HEK293 (cell line): ENCODE measurements around the gene IVNS1ABP.

Experiments
- CTCF ChIA-PET: fragments of 350-600 bp; formaldehyde crosslinking; extraction: SDS; loops from one replicate; lab custom pipeline; 2021; ENCODE audit warnings: antibody characterized with exemption; lab: Yijun Ruan, JAX
- POLR2A ChIA-PET: fragments of 300-600 bp; formaldehyde crosslinking; extraction: SDS; loops from one replicate; lab custom pipeline; 2020; ENCODE audit warnings: antibody characterized with exemption, inconsistent platforms; lab: Yijun Ruan, JAX
- H3K27ac ChIP-seq: fragments of 200-500 bp; sonication (Bioruptor generic); 2 replicates; pipeline ENCODE4 v1.5.1; 2014; ENCODE audit warnings: low read depth, low read length, control low read depth, inconsistent platforms; ENCODE audit errors: extremely low read depth
- H3K36me3 ChIP-seq, 2 experiments: fragments of 200-500 bp in 1 of 2; sonication (Bioruptor generic) in 1 of 2; 1 replicate in 1 of 2; 2 replicates in 1 of 2; pipeline ENCODE4 v1.5.1; 2014 to 2017; ENCODE audit warnings: inconsistent platforms in 2 of 2, low read length in 2 of 2; ENCODE audit not compliant: control insufficient read depth in 2 of 2, insufficient read depth in 1 of 2
- H3K4me1 ChIP-seq: fragments of 200-500 bp; sonication (Bioruptor generic); 2 replicates; pipeline ENCODE4 v1.5.1; 2014; ENCODE audit warnings: mild to moderate bottlenecking, low read length, inconsistent platforms; ENCODE audit not compliant: control insufficient read depth, insufficient read depth
- H3K4me3 ChIP-seq: 2 replicates; pipeline ENCODE4 v1.5.1; 2011; ENCODE audit warnings: low read depth, mild to moderate bottlenecking, control low read depth, low read length, moderate library complexity
- H3K9me3 ChIP-seq: fragments of 200-500 bp; sonication (Bioruptor generic); 2 replicates; pipeline ENCODE4 v1.5.1; 2014; ENCODE audit warnings: low read depth, low read length, inconsistent platforms; ENCODE audit not compliant: control insufficient read depth, insufficient read depth
- GLI4 ChIP-seq: fragments of 450-650 bp; formaldehyde crosslinking; IDR thresholded peaks from 2 replicates; pipeline ENCODE4 v1.5.1; 2016; ENCODE audit warnings: missing biosample characterization, missing genetic modification characterization
- PRDM2 ChIP-seq: fragments of 450-650 bp; formaldehyde crosslinking; IDR thresholded peaks from 2 replicates; pipeline ENCODE4 v1.5.1; 2016; ENCODE audit warnings: missing biosample characterization, missing genetic modification characterization, borderline replicate concordance
- SCRT1 ChIP-seq: fragments of 450-650 bp; formaldehyde crosslinking; IDR thresholded peaks from 2 replicates; pipeline ENCODE4 v1.5.1; 2016; ENCODE audit warnings: missing biosample characterization, missing genetic modification characterization, borderline replicate concordance
- SCRT2 ChIP-seq: fragments of 450-650 bp; formaldehyde crosslinking; IDR thresholded peaks from 2 replicates; pipeline ENCODE4 v1.5.1; 2016; ENCODE audit warnings: missing biosample characterization, missing genetic modification characterization
- SP3 ChIP-seq: fragments of 450-650 bp; formaldehyde crosslinking; IDR thresholded peaks from 2 replicates; pipeline ENCODE4 v1.5.1; 2016; ENCODE audit warnings: missing biosample characterization, missing genetic modification characterization
- TRIM28 ChIP-seq: IDR thresholded peaks from 2 replicates; pipeline ENCODE4 v1.6.1; 2011; ENCODE audit warnings: low read length, control low read depth, borderline replicate concordance
- ZNF174 ChIP-seq: fragments of 450-650 bp; formaldehyde crosslinking; IDR thresholded peaks from 2 replicates; pipeline ENCODE4 v1.5.0; 2017; ENCODE audit warnings: missing biosample characterization, mild to moderate bottlenecking, missing genetic modification characterization
- ZNF350 ChIP-seq: fragments of 450-650 bp; formaldehyde crosslinking; IDR thresholded peaks from 2 replicates; pipeline ENCODE4 v1.5.0; 2017; ENCODE audit warnings: missing biosample characterization, mild to moderate bottlenecking, missing genetic modification characterization
- ZNF423 ChIP-seq: fragments of 450-650 bp; formaldehyde crosslinking; IDR thresholded peaks from 2 replicates; pipeline ENCODE4 v1.5.1; 2016; ENCODE audit warnings: missing biosample characterization, missing genetic modification characterization
- ZNF426 ChIP-seq: fragments of 450-650 bp; formaldehyde crosslinking; IDR thresholded peaks from 2 replicates; pipeline ENCODE4 v1.5.1; 2017; ENCODE audit warnings: missing biosample characterization, missing genetic modification characterization, mild to moderate bottlenecking, inconsistent platforms, moderate library complexity
- ZNF449 ChIP-seq: fragments of 450-650 bp; formaldehyde crosslinking; IDR thresholded peaks from 2 replicates; pipeline ENCODE4 v1.5.1; 2017; ENCODE audit warnings: missing biosample characterization, mild to moderate bottlenecking, missing genetic modification characterization, moderate library complexity
- ZNF571 ChIP-seq: fragments of 450-650 bp; formaldehyde crosslinking; IDR thresholded peaks from 2 replicates; pipeline ENCODE4 v1.5.0; 2017; ENCODE audit warnings: missing biosample characterization, missing genetic modification characterization
- ZSCAN16 ChIP-seq: fragments of 450-650 bp; formaldehyde crosslinking; IDR thresholded peaks from 2 replicates; pipeline ENCODE4 v1.5.1; 2016; ENCODE audit warnings: missing biosample characterization, missing genetic modification characterization
- TF ChIP-seq, protein P1 (sequence below): fragments of 450-650 bp; formaldehyde crosslinking; IDR thresholded peaks from 2 replicates; pipeline ENCODE4 v1.5.1; 2016; ENCODE audit warnings: missing biosample characterization, missing genetic modification characterization, borderline replicate concordance

IVNS1ABP gene

GRCh38 chr1:185314411-185314810 is 2.6 kb downstream of the IVNS1ABP start:
- Histone ChIP-seq H3K4me3 (peak overlapping the region; percentile 91; the same call in 1 of the 2 replicates), H3K27ac (no peak overlapping the region), H3K4me1 (peaks cover 13% of the 10 kb centered on the region), H3K36me3 (peaks cover 7 to 13% of the 10 kb centered on the region in 2 experiments; a peak in 2 of 3 replicates), H3K9me3 (no peaks in the 10 kb centered on the region)
- TF ChIP-seq ZNF426 (tag by site-specific recombination) (no peak), PRDM2 (no peak), ZNF350 (tag by site-specific recombination) (no peak), TRIM28 (0 out of 2 replicates have a peak, but pooled peaks have one; percentile 38), ZNF449 (tag by site-specific recombination) (no peak), GLI4 (no peak), ZNF423 (tag by site-specific recombination) (no peak), SP3 (tag by site-specific recombination) (no peak), ZNF174 (no peak)
- ChIA-PET CTCF (interaction anchor here (1.3 kb wide), 1 partner anchor 356 kb away, joined by 5 read pairs; no protein-coding TSS in a partner anchor), POLR2A (no interaction called here)

- Histone ChIP-seq H3K4me3 (no peak overlapping the region), H3K9me3 (no peaks in the 10 kb centered on the region), H3K36me3 (peaks cover 18 to 29% of the 10 kb centered on the region in 2 experiments), H3K27ac (no peak overlapping the region), H3K4me1 (peaks cover 11% of the 10 kb centered on the region)
- POLR2A ChIA-PET = no interaction called here
- TF ChIP-seq SCRT1 (tag by site-specific recombination) (peak; percentile 78), ZNF571 (tag by site-specific recombination) (no peak), SCRT2 (tag by site-specific recombination) (peak; percentile 85), GLI4 (no peak)
- CTCF ChIA-PET = no interaction called here
Observed at GRCh38 chr1:185312361-185313138, 4.5 kb downstream of the IVNS1ABP start.

DNA sequence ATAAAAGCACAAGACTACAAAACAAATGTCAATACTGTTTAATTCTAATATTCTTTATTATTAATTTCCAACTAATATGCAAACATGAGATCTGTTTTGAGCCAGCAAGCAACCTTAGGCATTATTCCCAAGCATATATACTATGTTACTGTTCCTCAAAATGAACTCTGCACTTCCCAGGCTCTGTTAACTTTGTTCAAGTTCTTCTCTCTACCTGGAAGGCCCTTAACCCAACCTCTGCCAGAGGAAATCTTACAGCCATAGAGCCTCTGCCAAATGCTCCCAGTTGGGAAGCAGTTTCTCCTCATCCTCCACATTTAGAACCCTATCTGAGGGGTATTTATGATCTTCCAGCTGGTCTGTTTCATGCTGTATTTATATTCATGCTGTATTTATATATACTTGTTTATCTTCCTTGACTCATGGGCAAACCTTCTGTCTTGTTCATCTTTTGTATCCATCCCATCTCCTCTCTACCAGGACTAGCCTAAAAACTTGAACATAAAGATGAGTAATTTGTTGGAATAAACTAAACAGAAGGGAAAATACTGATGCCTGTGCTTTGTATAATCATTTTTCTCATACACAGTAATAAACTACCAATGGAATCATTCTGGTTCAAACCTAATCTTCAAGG is 5.3 kb downstream of the IVNS1ABP start:
- Histone ChIP-seq H3K27ac (no peak overlapping the region), H3K4me1 (peaks cover 11% of the 10 kb centered on the region), H3K4me3 (no peak overlapping the region)
- CTCF ChIA-PET = interaction anchor here (0.6 kb wide), 1 partner anchor 42 kb away, joined by 3 read pairs; no protein-coding TSS in a partner anchor
- TF ChIP-seq ZSCAN16 = 0 out of 2 replicates have a peak, but pooled peaks have one; percentile 53
- TF ChIP-seq, protein P1, sequence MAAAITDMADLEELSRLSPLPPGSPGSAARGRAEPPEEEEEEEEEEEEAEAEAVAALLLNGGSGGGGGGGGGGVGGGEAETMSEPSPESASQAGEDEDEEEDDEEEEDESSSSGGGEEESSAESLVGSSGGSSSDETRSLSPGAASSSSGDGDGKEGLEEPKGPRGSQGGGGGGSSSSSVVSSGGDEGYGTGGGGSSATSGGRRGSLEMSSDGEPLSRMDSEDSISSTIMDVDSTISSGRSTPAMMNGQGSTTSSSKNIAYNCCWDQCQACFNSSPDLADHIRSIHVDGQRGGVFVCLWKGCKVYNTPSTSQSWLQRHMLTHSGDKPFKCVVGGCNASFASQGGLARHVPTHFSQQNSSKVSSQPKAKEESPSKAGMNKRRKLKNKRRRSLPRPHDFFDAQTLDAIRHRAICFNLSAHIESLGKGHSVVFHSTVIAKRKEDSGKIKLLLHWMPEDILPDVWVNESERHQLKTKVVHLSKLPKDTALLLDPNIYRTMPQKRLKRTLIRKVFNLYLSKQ (tag by site-specific recombination) = no peak
- TF ChIP-seq, all 188 proteins: peak for 1
- peaks cover 19 to 38% of the 10 kb centered on the region in 2 experiments for H3K36me3 ChIP-seq
- POLR2A ChIA-PET = no interaction called here
- H3K9me3 ChIP-seq = no peaks in the 10 kb centered on the region
